RWPE2 (cell line): ENCODE measurements around the gene SETBP1.

Source experiments
- ATAC-seq: fragments of 200-7000 bp; cut with Tn5 transposase; 3 replicates; pipeline ENCODE4 v1.9.1; 2021; ENCODE audit warnings: low read depth
- DNase-seq: peaks from one replicate; pipeline ENCODE4 v3.0.0-alpha.2; 2020; ENCODE audit warnings: low spot score
- H3K27ac ChIP-seq: fragments of 450-650 bp; 2 replicates; pipeline ENCODE4 v1.5.1; 2017; ENCODE audit warnings: mild to moderate bottlenecking; ENCODE audit not compliant: poor library complexity, severe bottlenecking
- H3K27me3 ChIP-seq: fragments of 250-450 bp; sonication (Bioruptor Pico); 2 replicates; pipeline ENCODE4 v1.5.1; 2021; ENCODE audit warnings: mild to moderate bottlenecking, moderate library complexity; ENCODE audit not compliant: insufficient read depth, poor library complexity, severe bottlenecking
- H3K36me3 ChIP-seq: fragments of 250-450 bp; sonication (Bioruptor Pico); 2 replicates; pipeline ENCODE4 v1.5.1; 2020; ENCODE audit warnings: low read depth, mild to moderate bottlenecking, moderate library complexity
- H3K4me1 ChIP-seq: fragments of 250-450 bp; sonication (Bioruptor Pico); 2 replicates; pipeline ENCODE4 v1.5.1; 2021; ENCODE audit warnings: mild to moderate bottlenecking, moderate library complexity; ENCODE audit not compliant: insufficient read depth, poor library complexity, severe bottlenecking
- H3K4me3 ChIP-seq: fragments of 250-450 bp; sonication (Bioruptor Pico); 2 replicates; pipeline ENCODE4 v1.5.1; 2021; ENCODE audit warnings: mild to moderate bottlenecking, moderate library complexity; ENCODE audit not compliant: severe bottlenecking
- H3K9me3 ChIP-seq: fragments of 250-450 bp; sonication (Bioruptor Pico); 2 replicates; pipeline ENCODE4 v1.5.1; 2021; ENCODE audit warnings: mild to moderate bottlenecking, moderate library complexity; ENCODE audit not compliant: severe bottlenecking
- TF ChIP-seq, protein P1 (sequence below): fragments of 450-650 bp; IDR thresholded peaks from one replicate; pipeline ENCODE4 v1.5.1; 2017; ENCODE audit warnings: mild to moderate bottlenecking, moderate library complexity; ENCODE audit not compliant: poor library complexity, severe bottlenecking

Gene SETBP1

DNA sequence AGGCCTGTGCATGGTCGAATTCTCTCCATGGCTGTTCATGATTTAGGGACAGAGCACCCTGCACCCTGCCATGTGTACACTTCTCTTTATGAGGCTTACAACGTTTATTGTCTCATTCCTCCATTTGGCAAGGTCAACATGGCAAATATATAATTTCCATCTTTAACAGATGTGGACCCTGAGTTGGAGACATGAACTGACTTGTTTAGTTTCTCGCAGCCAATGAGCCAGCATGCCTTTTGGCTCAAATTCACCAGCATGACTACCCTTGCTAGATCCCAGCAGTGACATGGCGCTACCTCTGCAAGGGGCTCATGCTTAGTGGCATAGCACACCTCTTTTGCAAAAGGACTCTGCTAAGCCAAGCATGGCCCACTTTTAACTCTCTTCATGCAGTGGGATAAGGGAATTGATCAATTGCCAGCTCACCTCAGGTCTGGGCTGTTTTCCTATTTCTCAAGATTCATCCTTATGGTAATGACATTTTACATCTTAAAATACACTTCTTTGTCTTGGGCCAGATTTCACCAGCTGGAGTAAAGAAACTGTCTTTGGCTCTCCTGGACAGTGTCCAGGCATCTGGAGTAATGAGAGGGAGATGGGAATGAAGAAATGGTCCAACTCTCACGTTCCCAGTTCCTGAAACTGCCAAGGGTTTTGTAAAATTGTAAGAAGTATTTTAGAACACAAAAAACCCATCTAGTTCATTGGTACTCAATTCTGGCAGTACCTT, 159.5 kb downstream of the SETBP1 start:
- ATAC-seq, result no peak

DNA sequence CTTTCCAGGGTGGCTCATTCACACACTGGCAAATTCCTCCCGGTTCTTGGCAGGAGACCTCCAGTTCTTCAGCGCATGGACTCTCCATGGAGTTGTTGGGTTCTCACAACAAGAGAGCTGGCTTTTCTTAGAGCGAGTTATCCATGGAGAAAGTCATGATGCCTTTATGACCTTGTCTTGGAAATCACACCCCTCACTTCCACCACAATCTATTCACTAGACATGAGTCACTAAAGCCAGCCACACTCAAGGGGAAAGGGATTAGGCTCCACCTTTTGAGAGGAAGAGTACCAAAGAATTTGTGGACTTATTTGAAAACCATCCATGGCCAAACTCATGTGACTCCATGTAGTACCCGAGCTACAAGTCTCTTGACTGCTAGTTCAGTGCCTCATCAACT, 160.5 kb downstream of the SETBP1 start:
- no peaks in the 10 kb centered on the region for H3K27me3 ChIP-seq
- DNase-seq, result no peak
- H3K36me3 ChIP-seq, result no peaks in the 10 kb centered on the region
- peaks cover 22% of the 10 kb centered on the region for H3K4me1 ChIP-seq
- TF ChIP-seq, protein P1, sequence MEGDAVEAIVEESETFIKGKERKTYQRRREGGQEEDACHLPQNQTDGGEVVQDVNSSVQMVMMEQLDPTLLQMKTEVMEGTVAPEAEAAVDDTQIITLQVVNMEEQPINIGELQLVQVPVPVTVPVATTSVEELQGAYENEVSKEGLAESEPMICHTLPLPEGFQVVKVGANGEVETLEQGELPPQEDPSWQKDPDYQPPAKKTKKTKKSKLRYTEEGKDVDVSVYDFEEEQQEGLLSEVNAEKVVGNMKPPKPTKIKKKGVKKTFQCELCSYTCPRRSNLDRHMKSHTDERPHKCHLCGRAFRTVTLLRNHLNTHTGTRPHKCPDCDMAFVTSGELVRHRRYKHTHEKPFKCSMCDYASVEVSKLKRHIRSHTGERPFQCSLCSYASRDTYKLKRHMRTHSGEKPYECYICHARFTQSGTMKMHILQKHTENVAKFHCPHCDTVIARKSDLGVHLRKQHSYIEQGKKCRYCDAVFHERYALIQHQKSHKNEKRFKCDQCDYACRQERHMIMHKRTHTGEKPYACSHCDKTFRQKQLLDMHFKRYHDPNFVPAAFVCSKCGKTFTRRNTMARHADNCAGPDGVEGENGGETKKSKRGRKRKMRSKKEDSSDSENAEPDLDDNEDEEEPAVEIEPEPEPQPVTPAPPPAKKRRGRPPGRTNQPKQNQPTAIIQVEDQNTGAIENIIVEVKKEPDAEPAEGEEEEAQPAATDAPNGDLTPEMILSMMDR, result no peak
- H3K27ac ChIP-seq, result no peak overlapping the region
- H3K4me3 ChIP-seq, result no peak overlapping the region
- H3K9me3 ChIP-seq, result no peaks in the 10 kb centered on the region
- ATAC-seq, result no peak

More for the DNA sequence above, 159.5 kb downstream of the SETBP1 start:
- Histone ChIP-seq H3K9me3 (no peaks in the 10 kb centered on the region), H3K36me3 (no peaks in the 10 kb centered on the region), H3K4me1 (peaks cover 22% of the 10 kb centered on the region), H3K27ac (no peak overlapping the region), H3K4me3 (no peak overlapping the region), H3K27me3 (no peaks in the 10 kb centered on the region)
- TF ChIP-seq, protein P1, result no peak
- DNase-seq, result no peak

DNA sequence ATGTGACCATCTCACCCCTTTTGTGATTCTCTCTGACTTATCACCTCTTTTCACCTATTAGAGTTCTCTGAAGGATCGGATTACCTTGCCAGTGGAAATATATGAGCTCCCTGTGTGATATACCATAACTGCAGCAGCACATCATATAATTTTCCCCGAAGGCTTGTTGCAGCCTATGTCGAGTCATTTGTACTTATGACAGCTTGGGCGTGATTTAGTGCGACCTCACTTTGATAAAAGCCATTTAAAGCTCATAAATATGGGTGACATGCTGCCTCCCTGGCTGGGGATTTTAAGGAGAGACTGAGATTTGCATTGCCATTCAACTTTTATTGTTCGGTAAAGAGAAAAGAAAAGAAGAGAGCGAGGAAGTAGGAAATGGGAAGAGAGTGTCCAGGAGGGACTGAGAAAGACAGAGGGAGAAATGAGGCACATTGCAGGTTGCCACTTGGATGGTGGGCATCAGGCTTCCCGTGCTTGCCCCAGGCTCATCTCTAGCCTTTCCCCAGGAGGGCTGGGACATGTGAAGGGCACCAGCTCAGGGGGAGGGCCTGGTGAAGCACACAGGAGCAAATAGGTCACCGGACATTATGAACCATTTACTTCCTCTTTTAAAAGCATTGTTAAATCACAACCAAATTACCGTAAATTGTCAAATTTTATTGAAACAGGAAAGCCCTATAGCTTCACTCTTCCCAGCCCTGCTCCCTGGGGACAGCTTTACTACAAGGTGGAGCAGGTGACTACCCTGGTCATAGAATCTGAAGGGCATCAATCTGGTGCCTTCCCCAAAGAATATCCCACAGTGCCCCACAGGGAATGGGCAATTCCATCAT, 161.3 kb downstream of the SETBP1 start:
- TF ChIP-seq, protein P1, result no peak
- no peak overlapping the region for H3K27ac ChIP-seq
- peaks cover 22% of the 10 kb centered on the region for H3K4me1 ChIP-seq
- ATAC-seq (no peak), DNase-seq (no peak)
- no peak overlapping the region for H3K4me3 ChIP-seq
- no peaks in the 10 kb centered on the region for H3K9me3 ChIP-seq
- no peaks in the 10 kb centered on the region for H3K27me3 ChIP-seq
- H3K36me3 ChIP-seq, result no peaks in the 10 kb centered on the region

DNA sequence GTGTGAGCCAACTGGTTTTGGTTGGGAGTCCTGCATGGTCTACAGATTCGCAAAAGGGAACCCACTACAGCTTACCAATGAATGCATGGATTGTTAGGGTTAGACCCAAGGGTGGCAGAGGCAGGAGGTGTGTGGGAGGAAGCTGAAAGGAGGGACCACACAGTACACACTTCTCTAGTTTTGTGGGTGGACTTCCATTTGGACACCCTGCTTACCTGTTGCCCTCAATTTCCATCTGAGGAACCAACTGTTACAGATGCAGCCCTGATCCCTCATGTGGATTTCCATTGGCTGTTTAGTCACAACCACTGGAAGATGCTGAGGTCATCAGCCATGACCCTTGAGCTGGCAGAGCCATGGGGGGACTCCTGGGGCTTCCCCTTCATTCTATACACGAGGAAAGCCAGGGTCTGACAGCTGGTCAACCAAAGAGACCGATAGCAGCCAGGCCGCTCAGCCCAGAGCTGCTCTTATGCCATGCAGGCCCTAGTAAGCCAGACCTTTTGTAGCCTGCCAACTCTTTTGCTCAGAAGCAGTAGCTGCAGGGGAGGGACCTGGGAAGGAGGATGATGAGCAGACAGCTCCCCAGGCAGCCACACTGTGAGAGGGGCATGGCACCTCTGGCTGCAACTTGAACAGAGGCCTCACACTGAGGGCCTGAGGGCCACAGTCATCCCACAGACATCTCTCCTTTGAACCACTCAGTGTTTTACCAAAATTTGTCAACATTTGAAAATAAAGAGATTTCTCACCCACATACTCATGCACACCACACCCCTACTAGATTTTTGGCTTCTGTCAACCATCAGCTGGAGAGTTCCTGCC, 162.1 kb downstream of the SETBP1 start:
- Histone ChIP-seq H3K4me1 (peaks cover 22% of the 10 kb centered on the region), H3K9me3 (no peaks in the 10 kb centered on the region), H3K4me3 (no peak overlapping the region), H3K27me3 (no peaks in the 10 kb centered on the region), H3K27ac (no peak overlapping the region), H3K36me3 (no peaks in the 10 kb centered on the region)
- TF ChIP-seq, protein P1, result no peak
- no peak for ATAC-seq
- DNase-seq, result no peak
